OCI-LY1 (cell line): Measurements from ENCODE around the gene CTXN1.

ENCODE experiments used
- EZH2 ChIP-seq: fragments of 200-600 bp; sonication (generic), shearing (Covaris generic); IDR thresholded peaks from 2 replicates; pipeline ENCODE4 v1.8.0; 2017; ENCODE audit warnings: borderline replicate concordance, mixed run types, mild to moderate bottlenecking, antibody characterized with exemption, low read length, moderate library complexity, mixed read lengths
- TF ChIP-seq, protein P1 (sequence below): fragments of 200-600 bp; sonication (generic), shearing (Covaris generic); IDR thresholded peaks from 2 replicates; pipeline ENCODE4 v1.5.1; 2017; ENCODE audit warnings: mild to moderate bottlenecking, antibody characterized with exemption, low read length, moderate library complexity, mixed read lengths

GRCh38 chr19:7928334-7928706 lies 2.4 kb upstream of the CTXN1 start:
- TF ChIP-seq, protein P1, sequence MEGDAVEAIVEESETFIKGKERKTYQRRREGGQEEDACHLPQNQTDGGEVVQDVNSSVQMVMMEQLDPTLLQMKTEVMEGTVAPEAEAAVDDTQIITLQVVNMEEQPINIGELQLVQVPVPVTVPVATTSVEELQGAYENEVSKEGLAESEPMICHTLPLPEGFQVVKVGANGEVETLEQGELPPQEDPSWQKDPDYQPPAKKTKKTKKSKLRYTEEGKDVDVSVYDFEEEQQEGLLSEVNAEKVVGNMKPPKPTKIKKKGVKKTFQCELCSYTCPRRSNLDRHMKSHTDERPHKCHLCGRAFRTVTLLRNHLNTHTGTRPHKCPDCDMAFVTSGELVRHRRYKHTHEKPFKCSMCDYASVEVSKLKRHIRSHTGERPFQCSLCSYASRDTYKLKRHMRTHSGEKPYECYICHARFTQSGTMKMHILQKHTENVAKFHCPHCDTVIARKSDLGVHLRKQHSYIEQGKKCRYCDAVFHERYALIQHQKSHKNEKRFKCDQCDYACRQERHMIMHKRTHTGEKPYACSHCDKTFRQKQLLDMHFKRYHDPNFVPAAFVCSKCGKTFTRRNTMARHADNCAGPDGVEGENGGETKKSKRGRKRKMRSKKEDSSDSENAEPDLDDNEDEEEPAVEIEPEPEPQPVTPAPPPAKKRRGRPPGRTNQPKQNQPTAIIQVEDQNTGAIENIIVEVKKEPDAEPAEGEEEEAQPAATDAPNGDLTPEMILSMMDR = no peak
- TF ChIP-seq EZH2 = no peak
